Mesenchymal stem cell (in vitro differentiated cells and primary cell): ENCODE measurements around the gene DNAJA3.

Source experiments
- DNase-seq: peaks from one replicate; pipeline ENCODE4 v3.0.0-alpha.2; 2013
- H2AFZ ChIP-seq: one replicate; pipeline ENCODE4 v1.6.1; 2013; ENCODE audit warnings: low read depth, mild to moderate bottlenecking, control low read depth, inconsistent platforms, low read length, moderate library complexity
- H2AK5ac ChIP-seq: 2 replicates; pipeline ENCODE4 v1.6.1; 2013; ENCODE audit warnings: low read length, moderate library complexity, mild to moderate bottlenecking, inconsistent platforms; ENCODE audit not compliant: severe bottlenecking
- H2BK120ac ChIP-seq: one replicate; pipeline ENCODE4 v1.6.1; 2013; ENCODE audit warnings: low read depth, mild to moderate bottlenecking, inconsistent platforms, low read length, moderate library complexity
- H2BK12ac ChIP-seq, 2 experiments: one replicate each; pipeline ENCODE4 v1.6.1; 2013; ENCODE audit warnings: inconsistent platforms in 2 of 2, low read length in 2 of 2, mild to moderate bottlenecking in 2 of 2, moderate library complexity in 2 of 2, control low read depth in 1 of 2
- H2BK15ac ChIP-seq: one replicate; pipeline ENCODE4 v1.6.1; 2013; ENCODE audit warnings: mild to moderate bottlenecking, low read depth, inconsistent platforms; ENCODE audit not compliant: poor library complexity, severe bottlenecking
- H2BK5ac ChIP-seq: 2 replicates; pipeline ENCODE4 v1.6.1; 2013; ENCODE audit warnings: low read depth, mild to moderate bottlenecking, low read length, control low read depth, inconsistent platforms; ENCODE audit not compliant: poor library complexity, severe bottlenecking
- H3K14ac ChIP-seq, 2 experiments: one replicate each; pipeline ENCODE4 v1.6.1; 2013; ENCODE audit warnings: inconsistent platforms in 2 of 2, low read length in 2 of 2, control low read depth in 1 of 2, mild to moderate bottlenecking in 1 of 2, moderate library complexity in 1 of 2
- H3K18ac ChIP-seq, 2 experiments: one replicate each; pipeline ENCODE4 v1.6.1; 2013; ENCODE audit warnings: inconsistent platforms in 2 of 2, low read length in 2 of 2, control low read depth in 1 of 2, low read depth in 1 of 2, mild to moderate bottlenecking in 1 of 2
- H3K23ac ChIP-seq, 2 experiments: one replicate each; pipeline ENCODE4 v1.6.1; 2013; ENCODE audit warnings: inconsistent platforms in 2 of 2, low read length in 2 of 2, mild to moderate bottlenecking in 2 of 2, moderate library complexity in 2 of 2, control low read depth in 1 of 2
- H3K27ac ChIP-seq: 2 replicates; pipeline ENCODE4 v1.5.1; 2013; ENCODE audit warnings: mild to moderate bottlenecking, moderate library complexity, low read length, control low read depth, inconsistent platforms; ENCODE audit not compliant: poor library complexity, severe bottlenecking
- H3K27me3 ChIP-seq, 2 experiments: 2 replicates each; pipeline versions ENCODE4 v1.6.1 to v1.7.0; 2013; ENCODE audit warnings: low read length in 2 of 2, mild to moderate bottlenecking in 2 of 2, moderate library complexity in 2 of 2, control low read depth in 1 of 2, inconsistent platforms in 1 of 2; ENCODE audit not compliant: control insufficient read depth in 1 of 2, insufficient read depth in 1 of 2
- H3K36me3 ChIP-seq, 2 experiments: 2 replicates each; pipeline versions ENCODE4 v1.6.1 to v1.7.0; 2013; ENCODE audit warnings: low read length in 2 of 2, control low read depth in 1 of 2, inconsistent platforms in 1 of 2, low read depth in 1 of 2, mild to moderate bottlenecking in 1 of 2; ENCODE audit not compliant: insufficient read depth in 2 of 2, control insufficient read depth in 1 of 2
- H3K4ac ChIP-seq, 2 experiments: one replicate each; pipeline ENCODE4 v1.6.1; 2013; ENCODE audit warnings: inconsistent platforms in 2 of 2, low read length in 2 of 2, mild to moderate bottlenecking in 2 of 2, moderate library complexity in 2 of 2, control low read depth in 1 of 2, low read depth in 1 of 2
- H3K4me1 ChIP-seq: 2 replicates; pipeline ENCODE4 v1.6.1; 2013; ENCODE audit warnings: low read depth, low read length, control low read depth; ENCODE audit not compliant: control insufficient read depth, insufficient read depth
- H3K4me2 ChIP-seq: 2 replicates; pipeline ENCODE4 v1.6.1; 2013; ENCODE audit warnings: low read length, mild to moderate bottlenecking, inconsistent platforms; ENCODE audit not compliant: poor library complexity, severe bottlenecking
- H3K4me3 ChIP-seq, 2 experiments: 2 replicates each; pipeline versions ENCODE4 v1.5.1 to v1.7.0; 2013; ENCODE audit warnings: low read length in 2 of 2, mild to moderate bottlenecking in 2 of 2, control low read depth in 1 of 2, low read depth in 1 of 2; ENCODE audit not compliant: insufficient read depth in 1 of 2
- H3K79me1 ChIP-seq: replicated peaks from 2 replicates; pipeline ENCODE4 v1.6.1; 2013; ENCODE audit warnings: mild to moderate bottlenecking, control low read depth, low read length, inconsistent platforms; ENCODE audit not compliant: poor library complexity, severe bottlenecking
- H3K9ac ChIP-seq: 2 replicates; pipeline ENCODE4 v1.7.0; 2013; ENCODE audit warnings: mild to moderate bottlenecking, low read length, moderate library complexity
- H3K9me3 ChIP-seq: 2 replicates; pipeline ENCODE4 v1.7.0; 2013; ENCODE audit warnings: mild to moderate bottlenecking, low read length; ENCODE audit not compliant: control insufficient read depth
- H4K8ac ChIP-seq: one replicate; pipeline ENCODE4 v1.6.1; 2013; ENCODE audit warnings: inconsistent platforms, mild to moderate bottlenecking, low read length, moderate library complexity
- H4K91ac ChIP-seq: one replicate; pipeline ENCODE4 v1.6.1; 2013; ENCODE audit warnings: mild to moderate bottlenecking, low read length, inconsistent platforms
- WGBS: methylation state at CpG from one replicate; pipeline ENCODE4 v1.1.7; 2013; ENCODE audit warnings: mixed read lengths; 5-methylcytosine and 5-hydroxymethylcytosine counted together

DNAJA3 gene

GRCh38 chr16:4433228-4433627 lies 7.6 kb downstream of the DNAJA3 start:
- 84% methylated on average over 4 of the region's 4 CpGs for WGBS
- Histone ChIP-seq H3K23ac (no peak overlapping the region), H3K14ac (no peak overlapping the region)

GRCh38 chr16:4433914-4434787 lies 8.5 kb downstream of the DNAJA3 start:
- H4K91ac ChIP-seq = no peak overlapping the region
- no peak overlapping the region for H2BK5ac ChIP-seq
- H3K4me2 ChIP-seq = no peak overlapping the region
- no peaks in the 10 kb centered on the region for H3K27me3 ChIP-seq
- H3K18ac ChIP-seq = no peak overlapping the region
- no peak overlapping the region for H3K4me3 ChIP-seq
- H2BK15ac ChIP-seq = no peak overlapping the region
- H2AFZ ChIP-seq = no peak overlapping the region
- no peak overlapping the region for H3K23ac ChIP-seq
- WGBS = 97% methylated on average over 12 of the region's 12 CpGs
- H3K9ac ChIP-seq = no peak overlapping the region
- no peak overlapping the region for H2AK5ac ChIP-seq
- no peaks in the 10 kb centered on the region for H3K4me1 ChIP-seq
- DNase-seq = no peak
- H2BK120ac ChIP-seq = no peak overlapping the region
- no peaks in the 10 kb centered on the region for H3K9me3 ChIP-seq
- peaks cover 19 to 78% of the 10 kb centered on the region in 2 experiments for H3K36me3 ChIP-seq
- H3K4ac ChIP-seq = no peak overlapping the region
- H2BK12ac ChIP-seq = no peak overlapping the region
- H3K27ac ChIP-seq = no peak overlapping the region
- peaks cover 25% of the 10 kb centered on the region for H3K79me1 ChIP-seq
- H3K14ac ChIP-seq = no peak overlapping the region
- no peak overlapping the region for H4K8ac ChIP-seq

More at GRCh38 chr16:4433228-4433627, 7.6 kb downstream of the DNAJA3 start:
- H3K27ac ChIP-seq = no peak overlapping the region
- no peak overlapping the region for H2BK5ac ChIP-seq
- no peak overlapping the region for H3K4ac ChIP-seq
- no peak overlapping the region for H3K4me2 ChIP-seq
- H2BK15ac ChIP-seq = no peak overlapping the region
- H3K18ac ChIP-seq = no peak overlapping the region
- H3K9me3 ChIP-seq = no peaks in the 10 kb centered on the region
- no peak for DNase-seq
- no peak overlapping the region for H3K4me3 ChIP-seq
- H2BK120ac ChIP-seq = no peak overlapping the region
- no peak overlapping the region for H4K91ac ChIP-seq
- H3K27me3 ChIP-seq = no peaks in the 10 kb centered on the region
- peaks cover 21 to 71% of the 10 kb centered on the region in 2 experiments for H3K36me3 ChIP-seq
- peaks cover 27% of the 10 kb centered on the region for H3K79me1 ChIP-seq
- no peak overlapping the region for H2AK5ac ChIP-seq
- no peak overlapping the region for H4K8ac ChIP-seq
- no peaks in the 10 kb centered on the region for H3K4me1 ChIP-seq
- no peak overlapping the region for H2AFZ ChIP-seq
- no peak overlapping the region for H2BK12ac ChIP-seq
- H3K9ac ChIP-seq = no peak overlapping the region

- H2AK5ac ChIP-seq = no peak overlapping the region
Observed at GRCh38 chr16:4435337-4436067, 9.8 kb downstream of the DNAJA3 start.

GRCh38 chr16:4437366-4437765 lies 11.7 kb downstream of the DNAJA3 start:
- DNase-seq = no peak
- Histone ChIP-seq H3K4me3 (no peak overlapping the region), H2BK12ac (no peak overlapping the region)

More at GRCh38 chr16:4435337-4436067, 9.8 kb downstream of the DNAJA3 start:
- no peak overlapping the region for H2BK15ac ChIP-seq
- no peak overlapping the region for H2AFZ ChIP-seq
- DNase-seq = no peak
- H2BK120ac ChIP-seq = no peak overlapping the region
- H4K91ac ChIP-seq = no peak overlapping the region
- H3K36me3 ChIP-seq = peaks cover 26 to 84% of the 10 kb centered on the region in 2 experiments
- H3K9me3 ChIP-seq = no peaks in the 10 kb centered on the region
- no peak overlapping the region for H3K27ac ChIP-seq
- H3K4me1 ChIP-seq = no peaks in the 10 kb centered on the region
- no peak overlapping the region for H3K4me3 ChIP-seq
- H3K4ac ChIP-seq = no peak overlapping the region
- H3K14ac ChIP-seq = no peak overlapping the region
- H3K18ac ChIP-seq = no peak overlapping the region
- 98% methylated on average over 5 of the region's 8 CpGs for WGBS
- peaks cover 23% of the 10 kb centered on the region for H3K79me1 ChIP-seq
- no peak overlapping the region for H3K9ac ChIP-seq
- H3K4me2 ChIP-seq = no peak overlapping the region
- H2BK5ac ChIP-seq = no peak overlapping the region
- no peak overlapping the region for H3K23ac ChIP-seq
- no peak overlapping the region for H4K8ac ChIP-seq
- no peaks in the 10 kb centered on the region for H3K27me3 ChIP-seq
- H2BK12ac ChIP-seq = no peak overlapping the region

More at GRCh38 chr16:4437366-4437765, 11.7 kb downstream of the DNAJA3 start:
- Histone ChIP-seq H3K9me3 (no peaks in the 10 kb centered on the region), H3K4me1 (no peaks in the 10 kb centered on the region), H4K91ac (no peak overlapping the region), H3K27me3 (no peaks in the 10 kb centered on the region), H3K4ac (no peak overlapping the region), H2AK5ac (no peak overlapping the region), H2AFZ (no peak overlapping the region), H3K9ac (no peak overlapping the region), H2BK120ac (no peak overlapping the region), H4K8ac (no peak overlapping the region), H3K79me1 (peaks cover 22% of the 10 kb centered on the region), H2BK15ac (no peak overlapping the region), H3K36me3 (peaks cover 39 to 86% of the 10 kb centered on the region in 2 experiments), H3K27ac (no peak overlapping the region), H3K14ac (no peak overlapping the region), H3K23ac (no peak overlapping the region), H3K4me2 (no peak overlapping the region), H2BK5ac (no peak overlapping the region), H3K18ac (no peak overlapping the region)
- WGBS = 98% methylated on average over 3 of the region's 3 CpGs
